HG03159 (cell line): Measurements from ENCODE around the gene ZFAND3.

Experiments used
- ATAC-seq: cut with Tn5 transposase; IDR thresholded peaks from one replicate; pipeline ENCODE4 v1.9.1; 2021; ENCODE audit warnings: mild to moderate bottlenecking, moderate library complexity; ENCODE audit not compliant: unreplicated experiment

Gene ZFAND3

GRCh38 chr6:37965964-37966676 lies 146.6 kb downstream of the ZFAND3 start:
- no peak for ATAC-seq

DNA sequence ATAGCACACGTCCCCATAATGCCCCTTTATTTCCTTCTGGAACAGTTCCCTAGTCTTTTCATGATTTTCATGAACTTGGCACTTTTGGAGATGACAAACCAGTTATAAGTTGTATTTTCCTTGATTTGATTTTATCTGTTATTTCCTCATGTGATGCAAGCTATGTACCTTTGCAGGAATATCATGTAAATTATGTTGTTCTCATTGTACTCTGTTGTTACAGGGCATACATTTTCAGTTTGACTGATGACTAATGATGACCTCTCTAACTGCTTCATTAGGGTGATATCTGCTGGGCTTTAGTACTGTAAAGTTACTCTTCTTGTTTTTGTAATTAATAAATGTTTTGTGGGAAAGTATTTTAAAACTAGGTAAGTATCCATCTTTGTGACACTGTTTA lies 147.3 kb downstream of the ZFAND3 start:
- ATAC-seq = no peak

- no peak for ATAC-seq
Observed at GRCh38 chr6:37967651-37968050, 148.1 kb downstream of the ZFAND3 start.

- no peak for ATAC-seq
Observed at GRCh38 chr6:37971266-37971665, 151.7 kb downstream of the ZFAND3 start.

- no peak for ATAC-seq
Observed at GRCh38 chr6:37971711-37972390, 152.3 kb downstream of the ZFAND3 start.

DNA sequence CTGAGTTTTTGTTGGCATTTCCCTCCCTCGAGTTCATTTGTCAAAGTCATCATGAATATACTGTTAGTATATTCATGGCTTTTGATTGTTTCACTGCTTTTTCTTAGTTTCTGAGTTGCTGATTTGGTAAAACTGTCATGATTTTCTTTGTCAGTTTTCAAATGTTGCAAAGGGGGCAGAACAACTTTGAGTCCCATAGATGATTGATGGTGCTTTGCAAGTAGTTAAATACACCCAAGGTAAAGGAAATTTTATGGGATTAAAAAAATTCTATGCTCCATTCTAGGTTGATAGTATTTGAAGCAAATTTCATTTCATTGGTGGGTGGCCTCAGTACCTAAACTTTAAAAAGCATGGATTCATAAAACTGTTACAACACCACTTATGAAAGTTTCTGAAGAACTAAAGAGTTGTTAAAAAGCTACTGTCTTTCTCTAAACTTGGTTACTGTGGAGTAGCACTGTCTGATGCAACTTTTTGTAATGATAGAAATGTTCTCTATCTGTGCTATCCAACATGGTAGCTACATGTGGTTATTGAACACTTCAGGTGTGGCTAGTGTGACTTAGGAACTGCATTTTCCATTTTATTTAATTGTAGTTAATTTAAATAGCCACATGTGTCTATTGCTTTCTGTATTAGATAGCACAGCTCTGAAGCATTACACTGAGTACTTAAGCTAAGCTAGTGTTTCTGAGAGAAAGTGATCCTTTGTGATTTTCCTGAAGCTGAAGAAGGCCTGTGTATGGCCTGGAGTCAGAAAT lies 153.6 kb downstream of the ZFAND3 start:
- no peak for ATAC-seq

- ATAC-seq = no peak
Observed at GRCh38 chr6:37974381-37974780, 154.9 kb downstream of the ZFAND3 start.

DNA sequence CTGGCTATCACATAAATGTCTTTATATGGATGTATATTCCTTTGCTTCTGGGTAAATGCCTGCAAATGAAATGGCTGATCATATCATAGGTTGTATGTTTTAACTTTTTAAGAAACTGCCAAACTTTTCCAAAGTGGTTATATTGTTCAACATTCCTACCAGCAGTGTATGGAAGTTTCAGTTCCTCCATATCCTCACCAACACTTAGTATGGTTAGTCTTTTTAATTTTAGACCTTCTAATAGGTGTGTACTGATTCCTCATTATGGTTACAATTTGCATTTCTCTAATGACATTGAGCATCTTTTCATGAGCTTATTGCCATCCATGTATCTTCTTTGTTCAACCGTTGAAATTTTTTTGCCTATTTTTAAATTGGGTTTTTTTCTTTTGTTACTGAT lies 155.4 kb downstream of the ZFAND3 start:
- no peak for ATAC-seq

- ATAC-seq = no peak
Observed at GRCh38 chr6:37977715-37978114, 158.2 kb downstream of the ZFAND3 start.

DNA sequence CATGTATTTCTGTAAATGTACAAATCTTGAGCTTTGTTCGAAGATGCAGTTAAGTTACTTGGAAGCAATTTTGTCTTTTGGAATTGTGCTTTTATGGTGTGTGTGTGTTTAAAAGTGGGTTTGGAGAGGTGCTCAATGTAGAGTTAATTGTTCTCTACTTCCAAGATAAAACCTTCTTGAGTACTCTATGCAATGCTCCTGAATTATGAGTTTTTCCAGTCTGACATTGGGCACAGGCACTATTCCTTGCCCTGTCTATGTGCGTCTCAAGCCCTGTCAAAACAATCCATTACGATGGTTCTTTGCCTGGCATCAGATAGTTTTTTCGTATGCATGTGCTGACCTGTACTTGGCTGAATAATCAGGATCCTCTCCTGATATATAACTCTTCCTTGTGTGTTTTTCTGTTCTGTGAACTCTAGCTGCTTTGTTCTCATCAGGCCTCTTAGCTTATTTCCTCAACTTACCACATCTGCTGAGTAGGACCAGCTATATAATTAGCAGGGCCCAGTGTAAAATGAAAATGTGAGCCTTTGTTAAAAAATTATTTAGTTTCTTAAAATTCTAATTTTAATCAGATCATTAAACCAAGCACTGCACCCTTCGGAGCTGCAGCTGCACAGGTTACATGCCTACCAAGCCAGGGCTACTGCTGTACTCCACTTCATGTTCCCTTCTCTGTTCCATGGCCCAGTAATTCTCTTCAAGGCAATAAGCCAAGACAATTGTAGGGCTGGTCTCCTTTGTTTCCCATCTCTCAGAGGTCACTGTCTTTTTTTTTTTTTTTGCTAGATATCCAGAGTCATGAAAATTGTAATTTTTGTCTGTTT lies 160.1 kb downstream of the ZFAND3 start:
- ATAC-seq = no peak

GRCh38 chr6:37980222-37980595 lies 160.7 kb downstream of the ZFAND3 start:
- ATAC-seq = no peak

- ATAC-seq = no peak
Observed at GRCh38 chr6:37981626-37982025, 162.1 kb downstream of the ZFAND3 start.

GRCh38 chr6:37982317-37982716 lies 162.8 kb downstream of the ZFAND3 start:
- peak; percentile 68 for ATAC-seq

DNA sequence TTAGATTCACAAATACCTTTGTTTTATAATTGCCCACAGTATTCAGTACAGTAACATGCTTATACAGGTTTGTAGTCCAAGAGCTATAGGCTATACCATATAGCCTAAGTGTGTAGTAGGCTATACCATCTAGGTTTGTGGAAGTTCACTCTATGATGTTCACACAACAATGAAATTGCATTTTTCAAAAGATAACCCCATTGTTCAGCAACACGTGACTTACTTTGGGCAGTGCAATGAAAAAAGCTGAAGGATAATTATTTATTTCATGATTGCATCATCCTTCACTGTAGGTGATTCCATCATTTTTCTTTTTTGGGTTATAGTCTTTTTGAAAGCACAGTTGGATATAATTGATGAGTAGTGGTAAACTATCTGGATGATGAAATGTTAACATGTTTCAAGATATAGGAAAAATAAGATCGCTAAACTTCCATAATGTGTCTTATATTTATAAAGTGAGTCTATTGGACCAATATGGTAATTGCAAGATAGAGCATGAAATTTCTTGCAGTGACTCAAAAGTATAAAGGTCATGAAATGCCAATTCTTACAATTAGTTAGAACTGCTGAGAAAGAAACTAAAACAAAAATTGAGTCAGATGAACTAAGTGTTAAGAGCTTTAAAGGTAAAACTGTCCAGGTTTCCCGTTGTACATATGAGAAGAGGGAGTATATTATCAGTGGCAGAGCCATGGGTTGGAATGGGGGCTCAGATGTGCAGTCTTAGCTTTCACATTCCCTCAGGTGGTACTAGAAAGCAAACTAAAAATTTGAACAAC lies 164.4 kb downstream of the ZFAND3 start:
- ATAC-seq = no peak

DNA sequence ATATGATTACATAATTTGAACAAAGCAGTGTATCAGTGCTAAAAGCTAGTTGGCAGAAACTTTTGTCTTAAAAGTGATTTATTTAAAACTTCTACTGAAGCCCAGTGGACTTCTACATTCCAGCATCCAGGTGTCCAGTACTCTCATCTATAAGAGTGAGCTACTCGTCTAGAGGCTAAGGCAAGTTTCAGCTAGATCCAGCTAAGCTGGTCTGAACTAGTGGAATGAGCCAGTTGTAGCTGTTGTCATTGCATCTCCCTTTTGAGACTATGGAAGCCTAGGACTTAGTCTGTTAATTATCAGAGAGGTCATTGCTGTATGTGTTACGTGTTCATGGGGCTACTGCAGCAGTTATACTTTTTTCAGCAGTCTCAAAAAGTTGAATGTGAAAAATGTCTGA lies 165.1 kb downstream of the ZFAND3 start:
- ATAC-seq = no peak

GRCh38 chr6:37985355-37985754 lies 165.8 kb downstream of the ZFAND3 start:
- no peak for ATAC-seq

DNA sequence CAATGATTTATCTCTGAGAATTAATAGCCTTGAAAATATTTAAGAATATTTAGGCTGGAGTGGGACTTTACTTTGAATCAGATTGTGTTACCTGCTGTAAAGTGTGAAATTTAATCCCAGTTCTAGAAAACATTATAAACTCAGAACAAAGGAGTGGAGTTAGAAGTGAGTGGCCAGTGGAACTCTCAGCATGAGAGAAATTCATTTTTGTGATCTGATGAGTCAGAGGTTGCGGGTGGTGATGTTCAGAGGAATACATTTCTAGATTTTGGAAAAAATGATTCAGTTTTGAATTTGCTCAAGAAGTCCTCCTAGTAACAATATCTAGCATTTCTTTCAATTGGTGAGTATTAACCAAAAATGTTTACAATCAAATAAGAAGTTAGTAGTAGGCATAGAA lies 167.5 kb downstream of the ZFAND3 start:
- ATAC-seq = no peak

- ATAC-seq = no peak
Observed at GRCh38 chr6:37987559-37987958, 168.0 kb downstream of the ZFAND3 start.

DNA sequence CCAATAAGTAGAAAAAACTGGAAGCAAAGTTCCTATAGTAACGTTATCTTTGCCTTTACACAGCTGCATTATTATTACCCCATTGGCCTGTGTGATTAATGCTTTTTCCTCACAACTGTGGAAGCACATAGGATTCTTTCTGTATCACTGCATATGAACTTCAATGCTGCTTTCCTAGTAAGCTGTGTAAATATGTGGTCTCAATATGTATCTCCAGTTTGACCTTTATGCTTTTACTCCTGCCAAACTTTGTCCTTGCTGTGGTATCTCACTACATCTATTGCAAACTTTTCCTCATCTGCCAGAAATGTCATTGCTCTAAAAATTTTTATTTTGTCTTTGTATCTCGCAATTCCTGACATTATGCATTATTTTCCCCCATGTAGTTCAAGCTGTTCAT lies 168.6 kb downstream of the ZFAND3 start:
- ATAC-seq = no peak

- ATAC-seq = no peak
Observed at GRCh38 chr6:37988696-37989095, 169.2 kb downstream of the ZFAND3 start.
